Spleen (tissue), 7 donors: ENCODE results near the gene RERE.

ENCODE experiments used
- CTCF ChIP-seq, 11 experiments: fragments of 200-600 bp in 7 of 11; fragments of 450-650 bp in 4 of 11; sonication (generic) in 4 of 11; IDR thresholded peaks in 8 of 11; conservative IDR thresholded peaks in 3 of 11; 1 replicate in 7 of 11; 2 replicates in 4 of 11; pipeline versions ENCODE4 v1.4.0 to v1.8.0; 2016 to 2021; ENCODE audit warnings: antibody characterized with exemption in 11 of 11, inconsistent platforms in 4 of 11, mild to moderate bottlenecking in 1 of 11
- POLR2AphosphoS5 ChIP-seq, 3 donors: sonication (generic); formaldehyde crosslinking; IDR thresholded peaks; one replicate each; pipeline ENCODE4 v1.5.1; 2017; ENCODE audit warnings: antibody characterized with exemption in 3 of 3
- donor health status: DM: no; HTN: no; CAD: no; lungs with moderate emphysema.
- donor health status: DM: no; HTN: no; CAD: no.
- donor health status: DM: no; HTN: no; CAD: no.

DNA sequence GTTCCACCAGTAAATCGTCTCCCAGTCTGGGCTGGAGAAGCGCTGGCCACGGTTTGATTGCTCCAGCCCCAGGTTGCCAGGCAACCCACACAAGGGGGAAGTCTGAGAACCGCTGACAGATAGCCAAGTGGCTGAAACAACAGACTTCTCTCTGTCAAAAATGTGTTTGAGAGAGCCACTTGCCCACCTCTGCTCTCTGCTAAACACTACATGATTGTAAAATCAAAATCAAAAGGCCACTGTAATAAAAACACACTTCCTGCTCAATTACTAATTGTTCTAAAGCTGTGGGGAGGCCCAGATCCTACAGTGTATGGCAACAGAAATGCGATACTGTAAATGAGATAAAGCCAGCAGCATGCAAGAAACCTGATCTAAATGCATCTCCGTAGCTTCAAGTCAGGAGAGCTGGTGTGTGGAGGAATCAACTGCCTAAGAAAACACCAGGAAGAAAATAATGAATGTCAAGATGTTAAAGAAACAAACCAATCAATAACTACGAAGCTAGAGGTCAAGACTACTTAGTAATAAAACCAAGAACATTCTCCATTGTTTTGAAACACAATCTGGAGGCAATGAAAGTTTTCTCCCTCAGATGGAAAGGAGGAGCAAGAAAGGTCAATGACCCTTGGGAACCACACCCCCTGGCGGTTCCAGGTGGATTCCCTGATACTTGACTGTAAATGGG lies 378.3 kb downstream of the RERE start:
- TF ChIP-seq POLR2AphosphoS5 (IDR thresholded peaks at IDR 0.05) (peak in 1 of 3 donors; percentile 30), CTCF (IDR thresholded peaks at IDR 0.05 in 8 of 11, conservative IDR thresholded peaks at IDR 0.05 in 3 of 11) (no peak)
